ENCODE data around the gene RYR3.

The RYR3 gene

DNA sequence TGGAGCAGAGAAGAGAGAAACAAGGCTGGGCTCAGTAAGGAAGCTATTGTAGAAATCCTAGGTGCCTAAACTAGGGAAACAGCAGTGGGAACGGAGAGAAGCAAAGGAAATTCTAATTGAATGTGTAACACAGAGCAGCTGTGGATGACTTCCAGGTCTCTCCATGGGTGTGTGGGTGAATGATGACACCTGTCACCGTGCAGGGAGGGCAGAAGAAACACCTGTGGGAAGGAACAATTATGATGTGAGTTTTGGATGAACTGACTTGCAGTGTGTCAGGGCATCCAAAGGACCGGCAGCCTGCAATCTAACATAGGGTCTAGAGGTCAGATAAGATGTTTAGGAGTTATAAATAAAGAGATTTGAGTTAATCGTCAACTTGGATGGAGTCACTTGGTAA, 144.2 kb downstream of the RYR3 start:
- no peak for DNase-seq

DNA sequence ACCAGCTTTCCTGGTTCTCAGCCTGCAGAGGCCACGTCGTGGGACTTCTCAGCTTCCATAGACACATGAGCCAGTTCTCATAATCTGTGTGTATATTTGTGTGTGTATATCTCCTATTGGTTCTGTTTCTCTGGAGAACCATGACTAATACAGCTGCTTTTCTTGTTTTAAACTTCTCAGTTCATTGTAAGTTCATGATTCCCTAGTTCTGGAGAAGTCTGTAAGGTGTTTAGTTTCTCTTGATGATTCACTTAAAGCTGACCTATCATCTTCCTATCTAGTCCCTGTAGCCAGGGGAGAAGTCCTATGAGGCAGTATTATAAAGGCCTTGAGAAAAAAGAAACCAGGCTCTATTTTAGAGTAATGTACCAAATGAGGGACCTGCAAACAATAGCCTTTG, 147.7 kb downstream of the RYR3 start:
- no peak for DNase-seq

DNA sequence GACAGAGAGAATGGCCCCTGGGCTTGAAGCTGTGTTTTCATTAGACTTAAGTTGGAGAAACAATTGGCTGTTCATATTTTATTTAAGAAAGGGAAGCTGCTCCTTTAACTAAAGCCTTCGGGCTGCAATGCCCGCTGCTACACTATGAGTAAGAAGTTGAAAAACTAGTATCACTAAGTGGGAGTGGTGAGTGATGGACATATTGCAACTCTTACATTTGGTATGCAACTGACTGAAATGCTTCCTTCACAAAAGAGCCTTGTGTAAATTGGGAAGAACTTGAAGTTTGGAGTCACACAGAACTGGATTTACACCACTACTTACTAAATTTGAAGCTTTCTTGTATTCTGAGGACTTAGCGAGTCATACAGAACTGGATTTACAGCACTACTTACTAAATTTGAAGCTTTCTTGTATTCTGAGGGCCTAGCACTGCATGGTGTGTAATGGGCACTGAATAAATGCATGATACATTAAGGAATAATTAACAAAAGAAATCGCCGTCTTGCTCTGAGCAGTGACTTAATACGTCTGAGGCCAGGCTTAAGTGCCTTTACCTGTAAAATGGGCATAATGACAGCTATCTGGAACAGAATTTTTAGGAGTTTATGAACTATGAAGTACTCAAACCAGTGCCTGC, 149.5 kb downstream of the RYR3 start:
- DNase-seq, result no peak

DNA sequence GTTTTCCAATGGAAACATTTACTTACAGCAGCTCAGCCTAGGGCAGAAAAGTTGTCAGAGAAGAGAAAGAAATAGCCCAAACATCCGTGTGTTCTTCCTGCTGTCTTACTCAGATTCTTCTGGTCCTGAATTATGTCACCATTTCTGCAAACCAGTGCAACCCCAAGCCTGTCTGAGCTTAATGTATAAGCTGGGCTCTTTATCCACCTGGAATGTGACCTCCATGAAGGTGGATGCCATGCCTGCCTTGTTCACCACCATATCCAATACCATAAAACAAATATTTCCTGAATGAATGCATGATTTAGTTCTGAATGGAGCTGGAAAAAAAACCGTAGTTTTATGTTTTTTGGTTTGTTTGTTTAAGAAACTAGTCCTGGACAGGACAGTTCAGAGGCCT, 150.9 kb downstream of the RYR3 start:
- no peak for DNase-seq

DNA sequence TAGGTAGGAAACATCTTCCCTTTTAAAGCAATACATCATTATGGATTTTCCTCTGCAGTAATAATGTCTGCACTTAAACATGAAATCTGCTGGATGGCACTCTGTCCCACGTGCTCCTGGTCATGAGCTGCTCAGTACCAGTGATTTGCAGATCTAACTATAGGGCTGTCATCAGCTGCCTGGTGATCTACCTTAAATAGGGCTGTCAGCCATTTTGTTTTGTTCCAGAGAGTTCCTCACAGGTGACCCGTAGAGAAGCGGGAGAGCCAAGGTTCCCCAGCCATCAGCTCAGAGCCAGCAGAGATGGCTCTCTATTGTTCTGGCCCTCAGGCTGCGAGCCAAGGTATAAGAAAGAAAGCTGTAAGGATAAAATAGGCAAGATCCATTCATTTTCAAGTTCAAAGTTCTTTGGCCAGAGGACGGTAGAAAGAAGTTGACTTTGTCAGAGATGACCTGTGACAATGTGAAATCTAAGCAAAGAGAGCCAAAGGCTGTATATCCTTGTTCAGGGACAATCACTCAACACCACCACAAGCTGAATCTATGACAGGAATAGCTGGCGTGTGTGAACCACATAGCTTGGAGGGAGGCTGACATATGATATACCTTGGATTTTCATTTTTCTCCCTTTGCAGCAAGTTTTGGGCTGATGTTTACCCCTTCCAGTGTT, 156.5 kb downstream of the RYR3 start:
- DNase-seq, result no peak

DNA sequence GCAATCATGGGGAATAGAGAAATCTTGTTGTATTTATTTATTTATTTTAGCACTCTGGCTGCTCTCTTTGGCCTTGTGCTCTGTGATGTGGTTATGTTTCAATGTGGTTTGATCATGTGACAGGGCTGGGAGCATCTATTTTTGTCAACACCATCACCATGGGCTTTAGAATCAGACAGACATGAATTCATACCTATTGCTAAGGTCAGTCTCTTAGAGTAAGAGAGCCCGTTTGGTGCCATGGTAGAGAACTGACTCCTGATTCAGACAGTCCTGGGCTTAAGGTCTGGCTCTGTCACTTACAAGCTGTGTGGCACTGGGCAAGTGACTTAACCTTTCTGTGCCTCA, 157.0 kb downstream of the RYR3 start:
- DNase-seq, result no peak

DNA sequence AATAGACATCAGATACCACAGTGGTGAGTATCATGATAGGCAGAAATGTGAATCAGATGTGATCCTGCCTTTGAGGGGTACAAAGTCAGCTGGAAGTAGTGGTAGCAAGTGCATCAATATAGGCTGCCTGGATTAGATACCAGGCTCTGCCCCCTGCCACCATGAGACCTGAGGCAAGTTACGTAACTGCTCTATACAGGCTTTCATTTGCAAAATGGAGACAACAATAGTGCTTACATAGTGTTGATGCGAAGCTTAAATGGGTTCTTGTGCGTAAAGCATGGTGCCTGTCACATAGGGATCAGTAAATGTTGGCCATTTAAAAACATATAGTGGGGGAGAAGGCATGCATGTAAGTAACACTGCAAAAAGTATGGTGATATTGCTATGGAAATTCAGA, 158.0 kb downstream of the RYR3 start:
- DNase-seq, result no peak

DNA sequence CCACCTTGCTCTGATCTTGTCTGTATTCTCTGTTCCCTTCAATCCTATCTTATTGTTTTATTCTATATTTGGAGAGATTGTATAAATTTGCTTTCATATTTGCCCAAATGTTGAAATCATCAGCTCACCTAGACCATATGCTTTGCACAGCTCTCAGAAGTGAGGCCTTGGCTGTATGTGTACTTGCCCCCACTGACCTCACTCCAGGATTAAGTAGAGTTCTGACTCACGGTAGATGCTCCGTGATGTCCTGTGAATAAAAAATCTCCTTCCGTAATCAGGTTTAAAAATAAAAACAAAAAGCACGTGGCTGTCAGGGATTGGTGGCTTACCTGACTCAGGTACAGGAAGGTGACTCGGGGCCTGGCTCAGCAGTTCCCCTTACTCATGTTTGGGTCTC, 162.2 kb downstream of the RYR3 start:
- no peak for DNase-seq

DNA sequence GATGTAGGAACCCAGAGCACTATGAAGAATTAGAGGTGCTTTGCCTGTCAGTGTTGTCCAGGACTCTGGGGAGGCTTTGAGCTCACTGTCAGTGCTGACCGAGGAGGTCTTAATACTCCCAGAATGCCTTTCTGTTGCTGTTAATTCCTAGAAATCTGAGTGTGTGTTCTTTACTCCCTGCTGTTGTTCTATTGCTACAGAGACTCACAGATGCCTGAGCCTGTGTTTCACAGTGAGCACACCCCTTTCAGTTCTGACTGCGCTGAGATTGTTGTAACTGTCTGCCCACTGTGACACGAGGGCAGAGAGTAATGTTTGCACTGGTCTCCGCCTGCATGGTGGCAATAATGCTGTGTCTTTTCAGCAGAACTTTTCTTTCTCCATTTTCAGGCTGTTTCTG, 162.9 kb downstream of the RYR3 start:
- DNase-seq, result no peak

DNA sequence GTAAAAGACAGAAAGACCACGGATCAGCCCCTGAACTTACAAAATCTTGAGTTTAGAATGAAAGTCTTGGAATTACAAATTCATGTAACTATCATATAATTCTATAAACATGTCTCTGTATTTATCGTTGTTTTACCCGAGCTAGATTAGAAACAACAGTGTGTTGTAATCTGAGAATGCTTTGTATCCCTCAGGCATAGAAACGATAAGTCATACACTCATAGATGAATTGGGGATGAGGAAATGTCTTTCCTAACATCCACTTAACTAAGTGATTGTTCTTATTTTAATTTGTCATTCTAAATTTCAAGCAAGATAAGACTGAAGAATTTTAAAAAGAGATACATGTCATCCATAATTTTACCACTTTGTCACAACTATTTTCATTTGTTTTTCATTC, 165.3 kb downstream of the RYR3 start:
- DNase-seq, result no peak

DNA sequence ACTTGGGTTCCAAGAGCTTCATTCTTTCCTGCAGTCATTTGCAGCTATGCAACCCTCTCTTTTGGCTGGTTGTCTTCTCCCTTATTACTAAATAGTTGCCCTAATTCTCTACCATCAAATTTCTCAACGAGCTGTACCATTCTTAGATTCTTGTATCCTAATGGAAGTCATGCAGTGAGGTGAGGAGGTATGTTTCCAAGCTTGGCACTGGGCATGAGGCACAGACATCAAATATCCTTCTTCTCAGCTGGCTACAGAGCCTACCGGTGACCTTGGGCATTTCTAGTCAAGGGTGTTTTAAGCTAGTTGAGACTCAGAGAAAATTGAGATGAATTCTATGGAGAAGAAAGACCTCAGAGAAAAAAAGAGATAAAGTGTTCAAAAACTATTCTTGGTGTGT, 166.1 kb downstream of the RYR3 start:
- no peak for DNase-seq

DNA sequence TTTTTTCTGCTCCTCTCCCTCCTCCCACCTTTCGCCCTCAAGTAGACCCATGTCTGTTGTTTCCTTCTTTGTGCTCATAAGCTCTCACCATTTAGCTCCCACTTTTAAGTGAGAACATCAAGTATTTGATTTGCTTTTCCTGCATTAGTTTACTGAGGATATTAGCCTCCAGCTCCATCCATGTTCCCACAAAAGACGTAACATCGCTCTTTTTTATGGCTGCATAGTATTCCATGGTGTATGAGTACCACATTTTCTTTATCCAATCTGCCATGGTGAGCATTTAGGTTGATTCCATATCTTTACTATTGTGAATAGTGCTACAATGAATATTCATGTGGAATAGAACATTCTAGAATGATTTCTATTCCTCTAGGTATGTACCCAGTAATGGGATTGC, 178.6 kb downstream of the RYR3 start:
- DNase-seq, result no peak

DNA sequence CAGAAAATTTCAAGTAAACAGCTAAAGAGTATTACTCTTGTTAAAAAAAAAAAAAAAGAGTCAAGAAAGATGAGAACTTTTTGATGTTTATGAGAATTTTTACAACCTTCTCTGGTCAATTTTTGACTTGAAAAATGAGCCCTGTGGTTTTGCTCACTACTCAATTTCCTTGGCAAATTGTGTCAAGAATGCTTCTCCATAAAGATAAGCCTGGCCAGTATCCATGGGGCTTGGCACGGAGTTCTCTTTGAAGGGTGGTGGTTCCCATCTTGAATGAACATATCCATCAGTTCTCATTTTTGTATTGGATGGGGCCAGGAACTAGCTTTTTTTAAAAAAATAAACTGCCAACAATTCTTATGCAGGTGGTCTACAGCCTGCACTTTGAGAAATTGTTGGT, 179.9 kb downstream of the RYR3 start:
- DNase-seq, result no peak

DNA sequence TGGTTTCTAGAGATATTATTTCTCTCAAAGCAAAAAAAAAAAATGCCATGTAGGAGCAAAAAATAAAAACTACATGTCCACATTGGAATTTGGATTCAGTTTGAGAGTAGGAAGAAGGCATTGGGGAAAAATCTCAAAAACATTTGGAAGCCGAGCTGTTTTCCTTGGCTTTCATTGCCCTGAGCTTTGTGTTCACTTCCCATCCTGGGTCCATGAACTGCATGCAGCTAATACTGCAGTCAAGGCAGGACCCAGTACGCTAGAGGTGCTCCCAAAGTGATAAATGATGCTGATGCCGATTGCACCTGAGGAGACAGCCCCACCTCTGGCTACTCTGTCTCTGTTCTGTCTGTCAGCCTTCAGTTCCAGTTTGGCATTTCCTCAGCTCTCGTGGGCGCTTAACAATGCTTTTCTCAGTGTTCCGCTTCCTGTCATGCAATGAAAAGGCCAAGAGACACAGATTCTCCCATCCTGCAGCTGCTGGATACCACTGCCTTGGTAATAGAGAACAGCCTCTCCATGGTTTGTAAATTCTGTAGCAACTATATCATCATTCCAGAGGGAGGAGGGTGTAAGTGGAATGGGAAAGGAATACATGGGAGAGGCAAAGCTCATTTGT, 181.8 kb downstream of the RYR3 start:
- DNase-seq, result no peak

DNA sequence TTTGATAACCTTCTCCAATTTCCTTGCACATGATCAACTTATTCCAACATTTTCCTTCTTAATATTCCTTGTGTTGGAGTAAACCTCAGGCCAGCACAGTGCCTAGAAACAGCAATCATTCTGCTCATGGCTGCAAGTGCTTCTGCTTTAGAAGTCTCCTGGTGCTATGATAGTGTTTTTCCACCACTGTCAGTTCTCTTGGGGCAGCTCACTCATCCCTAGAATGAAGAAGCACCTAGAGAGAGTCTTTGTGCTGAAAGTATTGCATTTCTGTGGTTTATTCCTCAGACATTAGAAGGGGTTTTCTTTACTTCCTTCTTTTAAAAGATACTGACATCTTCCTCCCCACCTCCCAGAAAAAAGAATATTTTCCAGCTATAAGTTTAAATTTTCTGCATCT, 183.5 kb downstream of the RYR3 start:
- DNase-seq, result no peak

DNA sequence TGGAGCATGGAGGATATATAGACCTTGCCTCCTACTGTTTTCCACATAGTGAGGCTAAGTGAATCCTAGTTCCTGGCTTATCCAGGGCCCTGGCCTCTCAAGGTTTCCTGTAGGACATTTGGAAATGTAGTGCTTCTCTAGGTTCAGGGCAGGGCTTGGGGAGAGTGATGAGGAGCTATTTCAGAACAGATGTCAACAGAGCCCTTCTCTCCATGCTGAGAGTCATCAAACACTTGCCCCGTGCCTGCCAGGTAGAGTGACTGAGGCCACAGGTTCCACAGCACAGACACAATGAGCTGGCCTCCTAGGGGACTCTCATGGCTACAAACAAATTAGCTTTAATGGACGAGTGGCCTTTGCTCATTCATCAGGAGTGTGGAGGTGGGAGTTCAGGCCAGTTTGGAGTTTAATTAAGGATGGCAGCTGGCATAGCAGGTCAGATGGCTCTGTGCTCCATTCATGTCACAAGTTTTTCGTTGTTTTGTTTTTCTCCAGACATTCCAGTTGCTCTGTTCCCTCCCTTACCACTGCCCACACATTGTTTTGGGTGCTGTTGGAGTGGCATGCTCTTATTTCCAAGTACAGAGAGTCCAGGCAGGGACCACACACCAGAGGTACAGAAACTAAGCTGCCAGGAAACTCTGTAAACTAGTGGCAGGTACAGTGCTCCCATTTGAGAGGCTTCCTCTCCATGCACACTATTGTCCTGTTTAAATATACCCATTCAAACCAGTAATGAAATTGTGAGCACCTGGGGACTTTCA, 189.8 kb downstream of the RYR3 start:
- no peak for DNase-seq

DNA sequence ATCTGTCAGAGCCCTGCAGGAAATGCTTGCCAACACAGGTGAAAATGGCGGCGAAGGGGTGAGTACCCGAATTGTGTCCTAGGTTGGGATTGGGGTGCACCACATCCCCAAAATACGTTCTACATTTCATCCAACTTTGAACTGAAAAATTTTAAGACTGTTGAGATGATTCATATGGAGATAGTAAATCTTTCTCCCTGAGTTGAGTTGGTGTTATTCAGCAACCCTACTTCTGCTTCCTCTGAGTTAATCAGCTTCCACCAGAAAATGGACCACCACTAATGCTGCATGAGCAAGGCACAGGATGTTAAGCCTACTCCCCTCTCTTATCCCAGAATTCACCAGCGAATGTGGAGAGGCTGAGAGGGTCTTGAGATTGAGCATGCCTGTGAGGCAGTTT, 192.9 kb downstream of the RYR3 start:
- DNase-seq, result no peak

DNA sequence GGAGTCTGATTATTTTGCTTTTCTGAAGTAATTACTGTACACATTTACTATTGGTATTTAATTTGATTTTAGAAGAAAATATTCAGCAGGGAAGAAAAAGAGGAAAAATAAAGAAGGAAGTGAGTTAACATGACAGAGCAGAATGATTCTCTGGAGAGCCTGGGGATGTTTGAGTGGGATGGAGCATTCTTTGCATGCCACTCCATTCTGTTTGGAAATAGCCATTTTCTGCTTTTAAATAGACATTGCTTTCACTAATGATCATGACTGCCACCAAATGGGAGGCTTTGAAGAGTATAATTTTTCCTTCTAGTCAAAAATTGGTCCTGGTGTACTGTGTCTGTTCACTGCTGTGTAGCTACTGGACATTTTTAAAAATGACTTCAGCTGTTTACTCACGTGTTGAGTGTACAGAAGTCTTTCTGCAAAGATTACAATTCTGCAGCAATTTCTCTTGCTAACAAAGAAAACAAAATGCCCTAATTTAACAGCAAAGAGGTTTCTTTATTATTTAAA, 196.1 kb downstream of the RYR3 start:
- DNase-seq, result no peak

DNA sequence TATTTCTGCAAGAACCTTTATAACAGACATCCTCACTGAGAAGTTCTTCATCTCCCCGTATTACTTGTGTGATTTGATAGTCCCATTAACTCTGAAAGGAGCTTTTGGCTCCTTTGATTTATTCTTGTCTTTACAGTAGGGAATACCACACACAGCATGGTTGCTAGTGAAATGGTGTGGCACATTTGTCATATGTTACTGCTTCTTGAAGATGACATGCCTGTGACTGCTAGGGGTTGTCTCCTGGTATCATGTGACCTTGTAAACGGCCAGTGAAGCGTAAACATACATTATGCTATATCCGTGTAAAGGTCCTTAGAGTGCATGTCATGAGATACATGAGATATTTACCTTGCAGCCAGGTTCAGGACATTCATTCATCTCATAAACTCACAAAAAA, 197.9 kb downstream of the RYR3 start:
- no peak for DNase-seq

DNA sequence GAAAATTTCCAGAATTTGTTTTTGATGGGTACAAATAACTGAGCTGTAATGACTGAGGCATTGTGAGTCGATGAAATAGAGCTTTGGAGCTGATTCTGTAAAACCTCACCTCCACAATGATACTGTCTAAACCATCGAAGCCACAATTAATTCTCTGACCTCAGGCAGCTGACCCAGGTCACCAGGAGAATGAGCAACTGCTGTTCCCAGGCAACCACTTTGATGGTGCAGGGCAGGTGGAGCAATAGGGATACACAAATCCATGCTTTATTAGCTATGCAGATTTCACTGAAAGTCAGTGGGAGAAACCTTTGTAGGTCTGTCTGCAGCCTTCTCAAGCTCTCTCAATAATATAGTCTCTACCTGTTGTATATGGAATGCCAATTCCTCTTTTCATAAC, 204.4 kb downstream of the RYR3 start:
- DNase-seq, result no peak

DNA sequence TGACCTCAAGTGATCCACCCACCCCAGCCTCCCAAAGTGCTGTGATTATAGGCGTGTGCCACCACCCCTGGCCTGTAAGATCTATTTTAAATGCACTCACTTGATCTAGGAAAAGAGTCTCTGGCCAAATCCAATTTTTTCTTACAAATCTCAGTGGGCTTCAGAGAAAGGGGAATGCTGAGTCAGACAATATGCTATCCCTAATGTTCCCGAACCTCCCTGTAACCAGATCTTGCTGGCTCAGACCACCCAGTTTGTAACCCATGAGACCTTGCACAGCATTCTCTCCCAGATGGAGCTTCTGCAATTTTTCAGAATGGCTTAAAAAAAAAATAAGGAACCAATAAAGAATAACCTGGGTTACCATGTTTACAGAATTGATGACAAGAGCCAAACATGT, 205.8 kb downstream of the RYR3 start:
- DNase-seq, result no peak

DNA sequence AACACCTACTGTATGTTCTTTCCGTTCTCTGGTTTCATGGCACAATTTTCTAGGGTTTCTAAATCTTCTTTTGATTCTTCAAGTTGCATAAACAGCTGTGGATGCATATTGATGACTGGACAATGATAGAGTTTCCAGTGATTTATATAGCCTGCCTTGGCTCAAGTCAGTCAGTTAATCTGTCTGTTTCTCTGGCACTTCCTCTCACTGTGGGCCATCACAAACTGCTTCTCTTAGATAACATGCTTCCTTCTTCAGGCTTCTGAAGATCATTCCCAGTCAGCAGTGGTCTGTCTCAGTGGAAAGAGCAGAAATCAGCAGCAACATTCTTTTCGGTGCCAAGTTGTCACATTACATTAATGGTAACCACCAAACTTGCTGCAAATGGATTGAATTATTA, 207.2 kb downstream of the RYR3 start:
- no peak for DNase-seq

DNA sequence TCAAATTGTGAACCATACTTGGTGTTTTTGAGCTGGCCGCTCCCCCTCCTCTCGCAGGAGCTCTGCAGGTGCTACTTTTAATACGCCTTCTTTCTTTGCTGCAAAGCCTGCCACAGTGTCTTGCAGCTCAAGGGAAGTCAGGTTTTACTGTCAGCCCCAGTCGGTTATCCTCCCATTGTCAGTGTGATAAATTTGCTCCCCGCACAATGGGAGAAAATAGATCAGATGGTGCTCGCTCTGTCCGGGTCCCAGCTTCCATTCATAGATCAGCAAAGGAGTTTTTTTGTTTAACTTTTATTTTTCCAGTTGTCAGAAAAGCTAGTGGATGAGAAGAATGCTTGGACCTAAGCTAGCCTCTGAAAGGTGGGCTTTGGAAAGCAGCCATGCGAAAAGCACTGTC, 207.7 kb downstream of the RYR3 start:
- DNase-seq, result no peak

DNA sequence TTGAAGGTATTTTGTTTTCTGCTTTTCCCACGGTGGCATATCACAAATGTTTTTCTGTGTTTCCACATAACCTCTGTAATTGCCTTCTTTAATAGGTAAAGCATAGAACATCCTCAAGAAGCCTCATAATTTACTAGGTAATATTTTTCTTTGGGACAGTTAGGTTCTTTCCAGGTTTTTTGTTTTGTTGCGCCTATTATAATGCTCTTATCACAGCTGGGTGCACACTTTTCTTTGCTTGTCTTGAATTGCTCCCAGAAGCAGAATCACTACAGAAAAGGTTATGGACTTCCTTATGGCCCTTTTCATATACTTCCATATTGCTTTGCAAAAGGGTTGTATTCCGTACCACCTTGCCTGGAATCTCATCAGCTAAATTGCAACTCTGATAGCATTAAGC, 213.5 kb downstream of the RYR3 start:
- DNase-seq, result no peak
